ENCODE measurements around the gene CACNA2D2.

CACNA2D2 gene

DNA sequence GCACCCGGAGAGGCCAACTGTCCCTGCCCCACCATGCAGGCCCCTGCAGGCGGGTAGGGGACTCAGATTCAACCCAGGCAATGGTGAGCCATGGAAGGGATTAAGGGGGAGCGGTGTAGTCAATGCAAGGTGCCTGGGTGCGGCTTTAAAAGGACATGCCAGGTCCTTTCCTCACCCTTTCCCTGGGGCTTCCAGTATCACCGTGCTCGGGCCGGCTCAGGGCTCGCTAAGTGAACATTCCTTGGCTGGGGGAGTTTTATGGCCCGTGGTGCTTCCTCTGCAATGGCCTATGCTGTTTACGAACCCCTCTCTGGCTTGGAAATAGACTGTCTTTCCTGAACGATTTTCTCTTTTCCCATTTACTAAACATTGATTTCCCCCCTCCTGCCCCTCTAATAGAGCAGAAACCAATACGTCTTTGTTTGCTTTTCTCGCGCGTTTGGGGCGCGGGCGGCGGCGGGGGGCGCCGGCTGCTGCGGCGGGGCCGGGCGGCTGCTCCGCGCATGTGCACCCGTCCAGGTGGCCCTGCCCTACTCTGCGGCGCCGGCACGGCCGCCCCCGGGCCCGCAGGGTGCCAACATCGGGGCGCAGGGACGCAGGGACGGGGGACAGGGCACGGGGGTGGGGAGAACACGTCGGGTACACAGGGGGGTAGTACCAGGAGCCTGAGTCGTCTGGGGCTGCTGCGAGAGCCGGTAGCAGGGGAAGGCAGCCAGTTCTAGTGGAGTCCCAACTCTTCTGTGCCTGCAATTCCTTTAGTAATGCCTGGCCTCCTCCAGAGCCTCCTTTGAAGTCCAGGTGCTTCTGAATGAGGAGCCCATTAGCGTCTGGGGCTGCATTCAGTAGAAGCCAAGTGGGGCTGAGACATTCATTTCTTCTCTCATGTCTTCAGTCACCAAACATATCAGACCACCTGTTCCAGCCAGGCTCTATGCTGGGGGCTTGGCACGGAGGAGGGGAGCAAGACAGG, 26.9 kb upstream of the CACNA2D2 start:
- Histone ChIP-seq H3K27me3 (ENCODE audit: control insufficient read depth in 5 of 5, insufficient read depth in 4 of 5, low read length in 5 of 5) (peaks cover 6 to 24% (median 12%) of the 10 kb centered on the region in 5 donors), H3K9me3 (ENCODE audit: control insufficient read depth in 5 of 5, low read length in 5 of 5) (no peaks in the 10 kb centered on the region), H3K4me1 (ENCODE audit: control insufficient read depth in 5 of 5, insufficient read depth in 5 of 5, low read length in 5 of 5) (no peaks in the 10 kb centered on the region), H3K36me3 (ENCODE audit: control insufficient read depth in 5 of 5, insufficient read depth in 5 of 5, low read length in 5 of 5) (no peaks in the 10 kb centered on the region), H3K27ac (ENCODE audit: low read depth, low read length) (no peak overlapping the region), H3K4me3 (ENCODE audit: low read depth in 1 of 5, low read length in 5 of 5) (peak overlapping the region in 1 of 5 donors; percentile 14), H3K9ac (ENCODE audit: low read length in 5 of 5) (no peak overlapping the region)

DNA sequence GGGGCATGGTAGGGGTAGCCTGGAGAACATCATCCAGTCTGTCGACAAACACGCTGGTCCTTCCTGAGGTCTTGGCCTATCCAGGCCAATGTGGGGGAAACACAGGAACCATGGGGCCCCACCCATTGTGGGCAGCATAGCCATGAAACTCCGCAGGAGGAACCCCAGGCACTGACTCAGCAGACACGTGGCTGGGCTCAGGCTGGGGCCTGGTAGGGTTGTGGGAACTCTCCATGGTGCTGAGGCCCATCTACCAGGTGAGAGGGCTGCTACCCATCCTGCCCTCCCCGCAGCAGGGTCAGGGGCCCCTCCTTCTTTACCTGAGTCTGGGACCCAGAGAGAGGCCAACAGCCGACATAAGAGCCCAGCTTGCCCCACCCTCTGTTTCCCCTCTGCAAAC, 22.6 kb upstream of the CACNA2D2 start:
- H3K27me3 ChIP-seq (ENCODE audit: control insufficient read depth in 5 of 5, insufficient read depth in 4 of 5, low read length in 5 of 5) = peaks cover 9 to 21% (median 11%) of the 10 kb centered on the region in 5 donors

DNA sequence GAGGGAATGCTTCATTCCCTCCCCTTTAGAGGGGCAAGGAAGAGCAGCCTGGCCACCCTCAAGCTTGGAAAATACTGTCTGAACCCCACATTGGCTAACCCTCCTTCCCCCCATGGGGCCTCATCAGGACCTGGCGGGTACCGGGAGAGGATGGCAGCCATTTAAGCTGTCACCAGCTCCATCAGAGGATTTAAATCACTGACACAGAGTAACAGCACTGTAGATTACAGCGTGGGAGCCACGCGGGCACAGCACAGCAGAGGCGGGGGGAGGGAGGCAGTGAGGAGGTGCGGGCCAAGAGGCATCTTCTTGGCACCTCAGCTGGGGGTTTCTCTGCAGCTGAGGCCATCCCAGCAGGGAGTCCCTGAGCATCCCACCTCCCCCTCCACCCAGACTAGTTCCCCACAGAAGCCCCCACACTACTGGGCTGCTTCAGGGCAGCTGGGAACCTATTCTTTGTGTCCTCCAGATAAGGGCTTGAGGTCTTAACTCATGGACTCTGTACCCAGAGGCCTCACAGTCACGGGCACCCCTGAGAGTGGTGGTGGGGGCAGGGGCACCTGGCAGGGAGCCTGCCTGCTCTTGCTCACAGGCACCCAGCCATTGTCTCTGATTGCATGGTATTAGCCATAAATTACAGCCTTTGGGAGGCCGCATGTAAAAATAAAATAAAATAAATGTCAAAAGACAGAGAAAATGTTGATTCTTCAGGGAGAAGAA, 21.9 kb upstream of the CACNA2D2 start:
- Histone ChIP-seq H3K4me1 (ENCODE audit: control insufficient read depth in 5 of 5, insufficient read depth in 5 of 5, low read length in 5 of 5) (no peaks in the 10 kb centered on the region), H3K27me3 (ENCODE audit: control insufficient read depth in 5 of 5, insufficient read depth in 4 of 5, low read length in 5 of 5) (peaks cover 7 to 16% (median 10%) of the 10 kb centered on the region in 5 donors), H3K4me3 (ENCODE audit: low read depth in 1 of 5, low read length in 5 of 5) (no peak overlapping the region), H3K9me3 (ENCODE audit: control insufficient read depth in 5 of 5, low read length in 5 of 5) (no peaks in the 10 kb centered on the region), H3K9ac (ENCODE audit: low read length in 5 of 5) (no peak overlapping the region), H3K36me3 (ENCODE audit: control insufficient read depth in 5 of 5, insufficient read depth in 5 of 5, low read length in 5 of 5) (no peaks in the 10 kb centered on the region), H3K27ac (ENCODE audit: low read depth, low read length) (no peak overlapping the region)

More for the DNA sequence above, 22.6 kb upstream of the CACNA2D2 start:
- Histone ChIP-seq H3K9me3 (ENCODE audit: control insufficient read depth in 5 of 5, low read length in 5 of 5) (no peaks in the 10 kb centered on the region), H3K4me1 (ENCODE audit: control insufficient read depth in 5 of 5, insufficient read depth in 5 of 5, low read length in 5 of 5) (no peaks in the 10 kb centered on the region), H3K9ac (ENCODE audit: low read length in 5 of 5) (no peak overlapping the region), H3K36me3 (ENCODE audit: control insufficient read depth in 5 of 5, insufficient read depth in 5 of 5, low read length in 5 of 5) (no peaks in the 10 kb centered on the region), H3K4me3 (ENCODE audit: low read depth in 1 of 5, low read length in 5 of 5) (no peak overlapping the region), H3K27ac (ENCODE audit: low read depth, low read length) (no peak overlapping the region)

DNA sequence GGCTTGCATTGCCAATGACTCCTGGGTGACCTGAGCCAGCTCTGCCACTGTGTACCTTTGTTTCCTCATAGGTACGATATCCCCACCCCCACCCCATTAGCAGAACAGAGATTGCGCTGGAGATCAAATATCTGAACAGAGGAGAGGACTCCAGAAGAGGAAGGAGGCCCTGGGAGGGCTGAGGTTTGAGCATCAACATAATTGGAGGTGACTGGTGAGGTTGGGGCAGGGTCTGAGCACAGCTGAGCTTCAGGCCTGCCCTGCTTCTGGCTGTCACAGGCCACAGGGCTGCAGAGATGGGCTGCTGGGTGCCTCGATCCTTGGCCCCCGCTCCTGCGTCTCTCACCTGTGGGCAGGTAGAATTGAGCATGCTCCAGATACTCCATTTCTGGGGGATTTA, 21.3 kb upstream of the CACNA2D2 start:
- Histone ChIP-seq H3K27me3 (ENCODE audit: control insufficient read depth in 5 of 5, insufficient read depth in 4 of 5, low read length in 5 of 5) (peaks cover 4 to 12% (median 7%) of the 10 kb centered on the region in 5 donors), H3K4me3 (ENCODE audit: low read depth in 1 of 5, low read length in 5 of 5) (no peak overlapping the region), H3K27ac (ENCODE audit: low read depth, low read length) (no peak overlapping the region), H3K9me3 (ENCODE audit: control insufficient read depth in 5 of 5, low read length in 5 of 5) (no peaks in the 10 kb centered on the region), H3K36me3 (ENCODE audit: control insufficient read depth in 5 of 5, insufficient read depth in 5 of 5, low read length in 5 of 5) (no peaks in the 10 kb centered on the region), H3K4me1 (ENCODE audit: control insufficient read depth in 5 of 5, insufficient read depth in 5 of 5, low read length in 5 of 5) (no peaks in the 10 kb centered on the region), H3K9ac (ENCODE audit: low read length in 5 of 5) (no peak overlapping the region)

DNA sequence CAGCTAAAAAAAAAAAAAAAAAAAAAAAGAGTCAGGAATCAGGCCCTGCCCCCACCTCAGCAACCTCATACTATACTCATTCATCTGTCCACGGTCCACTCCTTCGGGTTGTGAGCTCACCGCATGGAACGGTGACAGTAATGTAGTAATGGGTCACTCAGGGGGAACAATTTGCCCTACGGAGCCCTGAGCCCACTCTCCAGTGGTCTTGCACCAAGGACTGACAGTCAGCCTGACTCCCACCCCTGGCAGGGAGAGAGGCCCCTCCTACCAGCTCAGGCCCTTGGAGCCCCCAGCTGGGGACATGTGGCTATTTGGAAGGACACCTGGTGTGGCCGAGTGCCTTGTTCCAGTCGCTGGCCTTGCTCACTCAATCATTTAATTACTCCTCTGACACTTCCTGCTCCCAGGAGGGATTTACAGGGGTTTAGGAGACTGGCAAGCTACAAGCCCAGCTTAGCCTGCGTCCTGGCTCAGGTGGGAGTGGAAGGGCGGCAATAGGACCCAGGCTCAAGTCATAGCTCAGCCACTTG, 19.9 kb upstream of the CACNA2D2 start:
- Histone ChIP-seq H3K36me3 (ENCODE audit: control insufficient read depth in 5 of 5, insufficient read depth in 5 of 5, low read length in 5 of 5) (no peaks in the 10 kb centered on the region), H3K4me1 (ENCODE audit: control insufficient read depth in 5 of 5, insufficient read depth in 5 of 5, low read length in 5 of 5) (no peaks in the 10 kb centered on the region), H3K9ac (ENCODE audit: low read length in 5 of 5) (no peak overlapping the region), H3K9me3 (ENCODE audit: control insufficient read depth in 5 of 5, low read length in 5 of 5) (no peaks in the 10 kb centered on the region), H3K4me3 (ENCODE audit: low read depth in 1 of 5, low read length in 5 of 5) (no peak overlapping the region), H3K27me3 (ENCODE audit: control insufficient read depth in 5 of 5, insufficient read depth in 4 of 5, low read length in 5 of 5) (peaks cover 0 to 13% (median 10%) of the 10 kb centered on the region in 5 donors), H3K27ac (ENCODE audit: low read depth, low read length) (no peak overlapping the region)

DNA sequence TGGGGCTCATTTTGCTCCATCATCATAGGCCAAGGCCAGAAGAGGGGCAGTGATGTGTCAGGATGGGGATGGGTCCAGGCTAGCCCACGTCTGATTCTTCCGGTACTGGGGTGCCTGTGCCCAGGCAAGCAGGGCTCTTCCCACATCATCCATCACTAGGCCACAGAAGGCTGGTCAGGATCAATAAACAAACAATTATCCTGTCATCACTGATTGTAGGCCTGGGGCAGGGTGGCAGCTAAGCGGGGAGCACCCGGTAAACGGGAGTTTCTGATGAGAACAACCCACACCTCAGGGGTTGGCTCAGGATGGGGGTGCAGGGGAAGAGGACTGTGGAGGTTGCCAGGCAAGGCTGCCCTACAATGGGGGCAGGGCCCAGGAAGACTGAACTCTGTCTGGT, 18.1 kb upstream of the CACNA2D2 start:
- Histone ChIP-seq H3K9ac (ENCODE audit: low read length in 5 of 5) (no peak overlapping the region), H3K27me3 (ENCODE audit: control insufficient read depth in 5 of 5, insufficient read depth in 4 of 5, low read length in 5 of 5) (peaks cover 2 to 15% (median 11%) of the 10 kb centered on the region in 5 donors), H3K27ac (ENCODE audit: low read depth, low read length) (no peak overlapping the region), H3K9me3 (ENCODE audit: control insufficient read depth in 5 of 5, low read length in 5 of 5) (no peaks in the 10 kb centered on the region), H3K36me3 (ENCODE audit: control insufficient read depth in 5 of 5, insufficient read depth in 5 of 5, low read length in 5 of 5) (no peaks in the 10 kb centered on the region), H3K4me1 (ENCODE audit: control insufficient read depth in 5 of 5, insufficient read depth in 5 of 5, low read length in 5 of 5) (peaks cover 0 to 2% (median under 1%) of the 10 kb centered on the region in 5 donors), H3K4me3 (ENCODE audit: low read depth in 1 of 5, low read length in 5 of 5) (no peak overlapping the region)

DNA sequence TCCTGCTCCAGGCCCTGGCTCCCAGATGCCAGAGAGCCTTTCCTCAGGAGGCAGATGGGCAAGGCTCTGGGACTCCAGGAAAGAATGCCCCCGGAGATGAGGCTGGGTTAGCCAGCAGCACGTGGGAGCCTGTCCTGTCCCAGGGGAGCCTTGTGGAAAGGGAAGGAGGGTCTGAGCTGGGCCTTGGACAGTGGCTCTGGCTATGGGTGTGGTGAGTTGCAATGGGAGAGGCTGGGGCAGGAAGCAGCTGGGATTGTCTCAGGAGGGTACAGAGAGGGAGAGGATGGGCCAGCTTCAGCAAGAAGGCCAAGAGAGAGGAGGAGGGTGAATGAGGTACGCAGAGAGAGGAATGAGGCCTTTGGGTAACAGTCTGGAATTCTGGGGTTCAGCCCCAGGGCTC, 17.4 kb upstream of the CACNA2D2 start:
- Histone ChIP-seq H3K27me3 (ENCODE audit: control insufficient read depth in 5 of 5, insufficient read depth in 4 of 5, low read length in 5 of 5) (peaks cover 2 to 15% (median 11%) of the 10 kb centered on the region in 5 donors), H3K9me3 (ENCODE audit: control insufficient read depth in 5 of 5, low read length in 5 of 5) (no peaks in the 10 kb centered on the region), H3K36me3 (ENCODE audit: control insufficient read depth in 5 of 5, insufficient read depth in 5 of 5, low read length in 5 of 5) (no peaks in the 10 kb centered on the region), H3K4me1 (ENCODE audit: control insufficient read depth in 5 of 5, insufficient read depth in 5 of 5, low read length in 5 of 5) (peaks cover 0 to 10% (median 7%) of the 10 kb centered on the region in 5 donors), H3K9ac (ENCODE audit: low read length in 5 of 5) (no peak overlapping the region), H3K4me3 (ENCODE audit: low read depth in 1 of 5, low read length in 5 of 5) (no peak overlapping the region), H3K27ac (ENCODE audit: low read depth, low read length) (no peak overlapping the region)

DNA sequence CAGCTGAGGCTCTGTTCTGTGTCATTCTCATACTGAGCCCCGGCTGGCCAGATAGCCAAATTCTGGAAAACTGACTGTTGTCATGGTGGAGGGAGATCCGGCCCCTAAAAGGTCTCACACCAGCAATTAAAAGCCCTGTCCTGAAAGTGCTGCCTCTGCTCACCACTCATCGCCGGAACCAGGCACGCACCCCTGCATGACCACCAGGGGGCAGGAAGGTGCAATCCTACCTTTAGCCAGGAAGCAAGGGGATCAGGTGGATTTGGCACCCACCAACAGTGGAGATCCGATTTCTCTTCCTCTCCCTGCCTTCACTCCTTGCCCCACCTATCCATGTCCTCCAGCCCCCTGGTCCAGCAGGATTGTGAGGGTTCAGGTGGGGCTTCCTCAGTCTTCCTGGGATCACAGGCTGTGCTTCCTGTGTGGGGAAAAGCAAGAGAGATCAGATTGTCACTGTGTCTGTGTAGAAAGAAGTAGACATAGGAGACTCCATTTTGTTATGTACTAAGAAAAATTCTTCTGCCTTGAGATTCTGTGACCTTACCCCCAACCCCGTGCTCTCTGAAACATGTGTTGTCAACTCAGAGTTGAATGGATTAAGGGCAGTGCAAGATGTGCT, 16.1 kb upstream of the CACNA2D2 start:
- Histone ChIP-seq H3K4me1 (ENCODE audit: control insufficient read depth in 5 of 5, insufficient read depth in 5 of 5, low read length in 5 of 5) (peaks cover 0 to 16% (median 13%) of the 10 kb centered on the region in 5 donors), H3K9me3 (ENCODE audit: control insufficient read depth in 5 of 5, low read length in 5 of 5) (no peaks in the 10 kb centered on the region), H3K9ac (ENCODE audit: low read length in 5 of 5) (no peak overlapping the region)

DNA sequence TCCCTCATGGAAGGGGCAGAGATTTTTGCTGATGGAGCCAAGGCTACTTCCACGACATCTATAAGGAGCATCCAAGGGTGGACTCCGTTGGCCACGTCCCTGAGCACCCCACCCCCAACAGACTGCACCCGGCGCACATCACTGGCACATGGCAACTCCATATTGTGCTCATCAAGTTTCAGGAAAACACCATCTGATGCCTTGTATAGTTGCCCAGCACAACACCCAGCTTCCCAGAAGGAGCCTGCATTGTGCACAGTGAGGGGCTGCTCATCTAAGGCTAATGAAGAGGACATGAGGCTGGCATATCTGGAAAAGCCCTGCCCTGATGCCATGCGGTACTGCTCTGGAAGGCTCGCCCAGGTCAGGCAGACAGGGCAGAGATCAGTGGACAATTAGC, 15.0 kb upstream of the CACNA2D2 start:
- Histone ChIP-seq H3K27me3 (ENCODE audit: control insufficient read depth in 5 of 5, insufficient read depth in 4 of 5, low read length in 5 of 5) (peaks cover 2 to 18% (median 11%) of the 10 kb centered on the region in 5 donors), H3K9me3 (ENCODE audit: control insufficient read depth in 5 of 5, low read length in 5 of 5) (no peaks in the 10 kb centered on the region), H3K36me3 (ENCODE audit: control insufficient read depth in 5 of 5, insufficient read depth in 5 of 5, low read length in 5 of 5) (no peaks in the 10 kb centered on the region), H3K4me3 (ENCODE audit: low read depth in 1 of 5, low read length in 5 of 5) (no peak overlapping the region), H3K9ac (ENCODE audit: low read length in 5 of 5) (no peak overlapping the region), H3K4me1 (ENCODE audit: control insufficient read depth in 5 of 5, insufficient read depth in 5 of 5, low read length in 5 of 5) (peaks cover 0 to 16% (median 13%) of the 10 kb centered on the region in 5 donors), H3K27ac (ENCODE audit: low read depth, low read length) (no peak overlapping the region)

More for the DNA sequence above, 16.1 kb upstream of the CACNA2D2 start:
- Histone ChIP-seq H3K27ac (ENCODE audit: low read depth, low read length) (no peak overlapping the region), H3K4me3 (ENCODE audit: low read depth in 1 of 5, low read length in 5 of 5) (no peak overlapping the region), H3K36me3 (ENCODE audit: control insufficient read depth in 5 of 5, insufficient read depth in 5 of 5, low read length in 5 of 5) (no peaks in the 10 kb centered on the region), H3K27me3 (ENCODE audit: control insufficient read depth in 5 of 5, insufficient read depth in 4 of 5, low read length in 5 of 5) (peaks cover 2 to 14% (median 12%) of the 10 kb centered on the region in 5 donors)
